H1 (cell line): Measurements from ENCODE around the gene TCEANC2. TPM values are rescaled to one million over a fixed set of nuclear protein-coding genes. Genes with fewer than 3 reads are reported as not detected.

Source experiments
- KDM5A ChIP-seq: fragments of 200-600 bp; IDR thresholded peaks from 2 replicates; pipeline ENCODE4 v1.7.1; 2012; ENCODE audit warnings: mild to moderate bottlenecking, low read length, inconsistent platforms, mixed read lengths
- NRF1 ChIP-seq: IDR thresholded peaks from 2 replicates; pipeline ENCODE4 v1.6.1; 2011; ENCODE audit warnings: mild to moderate bottlenecking, low read depth, low read length, improper control_type of control experiment
- TAF1 ChIP-seq: IDR thresholded peaks from 2 replicates; pipeline ENCODE4 v1.6.1; 2011; ENCODE audit warnings: mild to moderate bottlenecking, low read depth, low read length
- YY1 ChIP-seq: IDR thresholded peaks from 2 replicates; pipeline ENCODE4 v1.6.1; 2011; ENCODE audit warnings: low read depth, mild to moderate bottlenecking, low read length
- polyA plus RNA-seq, 7 experiments: library from polyadenylated mRNA; depleted of rRNA in 3 of 7; stranded (reverse) in 5 of 7; unstranded in 2 of 7; fragments of >200 nt in 5 of 7; fragments of 200-250 nt in 2 of 7; gene quantifications; 1 replicate in 5 of 7; 2 replicates in 1 of 7; 4 replicates in 1 of 7; pipeline versions ENCODE4 v1.2.1 to v1.2.3, GENCODE V29; 2011 to 2013; ENCODE audit warnings: missing spikeins in 2 of 7, mixed read lengths in 2 of 7
- total RNA-seq: library from RNA; stranded (reverse); fragmentation: NEBNext Ultra II Directional; extraction: Animal tissue kit (Norgen Biotek cat#: 25700); gene quantifications from 2 replicates; pipeline ENCODE4 v1.2.1, GENCODE V29; 2021
- TF ChIP-seq, protein P1 (sequence below): fragments of 300-600 bp; sonication (generic); IDR thresholded peaks from 2 replicates; pipeline ENCODE4 v1.7.1; 2012; ENCODE audit warnings: low read length, moderate library complexity, mild to moderate bottlenecking, inconsistent platforms; ENCODE audit not compliant: insufficient replicate concordance
- TF ChIP-seq, protein P2 (sequence below), 3 experiments: IDR thresholded peaks; 1 replicate in 2 of 3; 2 replicates in 1 of 3; pipeline versions ENCODE4 v1.5.1 to v1.6.1; 2011; ENCODE audit warnings: low read length in 3 of 3, mild to moderate bottlenecking in 3 of 3, inconsistent platforms in 2 of 3, low read depth in 1 of 3, moderate library complexity in 1 of 3; ENCODE audit not compliant: insufficient read depth in 1 of 3; ENCODE audit errors: control extremely low read depth in 1 of 3
- TF ChIP-seq, protein P3 (sequence below): IDR thresholded peaks from 2 replicates; pipeline ENCODE4 v1.6.1; 2012; ENCODE audit warnings: inconsistent platforms

TCEANC2 gene
- total and polyA plus RNA-seq, 2 of the 8 experiments (the other 6 are each of a cell fraction or from before 2014, with no cell fraction given) = 4.2 to 8.2 TPM

DNA sequence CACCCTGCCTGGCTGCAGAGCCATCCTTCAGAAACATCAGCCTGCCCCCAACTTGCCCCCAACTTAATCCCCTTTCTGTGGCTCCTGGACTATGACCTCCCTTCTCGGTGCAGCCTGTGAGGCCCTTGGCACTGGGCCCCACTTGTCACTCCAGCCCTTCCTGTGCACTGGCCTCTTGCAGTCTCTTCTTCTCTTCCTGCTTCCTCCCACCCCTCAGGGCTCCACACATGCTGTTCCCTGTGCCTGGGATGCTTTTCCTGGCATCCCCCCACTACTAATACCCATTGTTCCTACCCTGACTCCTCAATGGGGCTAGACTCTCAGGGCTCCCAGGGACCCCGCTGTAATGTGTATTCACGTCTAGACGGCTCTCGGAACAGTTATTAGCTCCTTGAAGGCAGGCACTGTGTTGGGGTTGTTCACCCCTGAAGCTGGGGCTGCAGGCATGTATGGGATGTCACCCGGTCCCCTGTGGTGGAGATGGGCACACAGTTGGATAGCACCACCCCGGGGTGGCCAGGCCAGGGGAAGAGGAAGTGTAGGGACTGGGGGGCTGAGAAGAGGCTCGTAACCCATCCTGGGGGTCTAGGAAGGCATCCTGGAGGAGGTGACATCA, 39.9 kb upstream of the TCEANC2 start (continued):
- TF ChIP-seq, protein P1, sequence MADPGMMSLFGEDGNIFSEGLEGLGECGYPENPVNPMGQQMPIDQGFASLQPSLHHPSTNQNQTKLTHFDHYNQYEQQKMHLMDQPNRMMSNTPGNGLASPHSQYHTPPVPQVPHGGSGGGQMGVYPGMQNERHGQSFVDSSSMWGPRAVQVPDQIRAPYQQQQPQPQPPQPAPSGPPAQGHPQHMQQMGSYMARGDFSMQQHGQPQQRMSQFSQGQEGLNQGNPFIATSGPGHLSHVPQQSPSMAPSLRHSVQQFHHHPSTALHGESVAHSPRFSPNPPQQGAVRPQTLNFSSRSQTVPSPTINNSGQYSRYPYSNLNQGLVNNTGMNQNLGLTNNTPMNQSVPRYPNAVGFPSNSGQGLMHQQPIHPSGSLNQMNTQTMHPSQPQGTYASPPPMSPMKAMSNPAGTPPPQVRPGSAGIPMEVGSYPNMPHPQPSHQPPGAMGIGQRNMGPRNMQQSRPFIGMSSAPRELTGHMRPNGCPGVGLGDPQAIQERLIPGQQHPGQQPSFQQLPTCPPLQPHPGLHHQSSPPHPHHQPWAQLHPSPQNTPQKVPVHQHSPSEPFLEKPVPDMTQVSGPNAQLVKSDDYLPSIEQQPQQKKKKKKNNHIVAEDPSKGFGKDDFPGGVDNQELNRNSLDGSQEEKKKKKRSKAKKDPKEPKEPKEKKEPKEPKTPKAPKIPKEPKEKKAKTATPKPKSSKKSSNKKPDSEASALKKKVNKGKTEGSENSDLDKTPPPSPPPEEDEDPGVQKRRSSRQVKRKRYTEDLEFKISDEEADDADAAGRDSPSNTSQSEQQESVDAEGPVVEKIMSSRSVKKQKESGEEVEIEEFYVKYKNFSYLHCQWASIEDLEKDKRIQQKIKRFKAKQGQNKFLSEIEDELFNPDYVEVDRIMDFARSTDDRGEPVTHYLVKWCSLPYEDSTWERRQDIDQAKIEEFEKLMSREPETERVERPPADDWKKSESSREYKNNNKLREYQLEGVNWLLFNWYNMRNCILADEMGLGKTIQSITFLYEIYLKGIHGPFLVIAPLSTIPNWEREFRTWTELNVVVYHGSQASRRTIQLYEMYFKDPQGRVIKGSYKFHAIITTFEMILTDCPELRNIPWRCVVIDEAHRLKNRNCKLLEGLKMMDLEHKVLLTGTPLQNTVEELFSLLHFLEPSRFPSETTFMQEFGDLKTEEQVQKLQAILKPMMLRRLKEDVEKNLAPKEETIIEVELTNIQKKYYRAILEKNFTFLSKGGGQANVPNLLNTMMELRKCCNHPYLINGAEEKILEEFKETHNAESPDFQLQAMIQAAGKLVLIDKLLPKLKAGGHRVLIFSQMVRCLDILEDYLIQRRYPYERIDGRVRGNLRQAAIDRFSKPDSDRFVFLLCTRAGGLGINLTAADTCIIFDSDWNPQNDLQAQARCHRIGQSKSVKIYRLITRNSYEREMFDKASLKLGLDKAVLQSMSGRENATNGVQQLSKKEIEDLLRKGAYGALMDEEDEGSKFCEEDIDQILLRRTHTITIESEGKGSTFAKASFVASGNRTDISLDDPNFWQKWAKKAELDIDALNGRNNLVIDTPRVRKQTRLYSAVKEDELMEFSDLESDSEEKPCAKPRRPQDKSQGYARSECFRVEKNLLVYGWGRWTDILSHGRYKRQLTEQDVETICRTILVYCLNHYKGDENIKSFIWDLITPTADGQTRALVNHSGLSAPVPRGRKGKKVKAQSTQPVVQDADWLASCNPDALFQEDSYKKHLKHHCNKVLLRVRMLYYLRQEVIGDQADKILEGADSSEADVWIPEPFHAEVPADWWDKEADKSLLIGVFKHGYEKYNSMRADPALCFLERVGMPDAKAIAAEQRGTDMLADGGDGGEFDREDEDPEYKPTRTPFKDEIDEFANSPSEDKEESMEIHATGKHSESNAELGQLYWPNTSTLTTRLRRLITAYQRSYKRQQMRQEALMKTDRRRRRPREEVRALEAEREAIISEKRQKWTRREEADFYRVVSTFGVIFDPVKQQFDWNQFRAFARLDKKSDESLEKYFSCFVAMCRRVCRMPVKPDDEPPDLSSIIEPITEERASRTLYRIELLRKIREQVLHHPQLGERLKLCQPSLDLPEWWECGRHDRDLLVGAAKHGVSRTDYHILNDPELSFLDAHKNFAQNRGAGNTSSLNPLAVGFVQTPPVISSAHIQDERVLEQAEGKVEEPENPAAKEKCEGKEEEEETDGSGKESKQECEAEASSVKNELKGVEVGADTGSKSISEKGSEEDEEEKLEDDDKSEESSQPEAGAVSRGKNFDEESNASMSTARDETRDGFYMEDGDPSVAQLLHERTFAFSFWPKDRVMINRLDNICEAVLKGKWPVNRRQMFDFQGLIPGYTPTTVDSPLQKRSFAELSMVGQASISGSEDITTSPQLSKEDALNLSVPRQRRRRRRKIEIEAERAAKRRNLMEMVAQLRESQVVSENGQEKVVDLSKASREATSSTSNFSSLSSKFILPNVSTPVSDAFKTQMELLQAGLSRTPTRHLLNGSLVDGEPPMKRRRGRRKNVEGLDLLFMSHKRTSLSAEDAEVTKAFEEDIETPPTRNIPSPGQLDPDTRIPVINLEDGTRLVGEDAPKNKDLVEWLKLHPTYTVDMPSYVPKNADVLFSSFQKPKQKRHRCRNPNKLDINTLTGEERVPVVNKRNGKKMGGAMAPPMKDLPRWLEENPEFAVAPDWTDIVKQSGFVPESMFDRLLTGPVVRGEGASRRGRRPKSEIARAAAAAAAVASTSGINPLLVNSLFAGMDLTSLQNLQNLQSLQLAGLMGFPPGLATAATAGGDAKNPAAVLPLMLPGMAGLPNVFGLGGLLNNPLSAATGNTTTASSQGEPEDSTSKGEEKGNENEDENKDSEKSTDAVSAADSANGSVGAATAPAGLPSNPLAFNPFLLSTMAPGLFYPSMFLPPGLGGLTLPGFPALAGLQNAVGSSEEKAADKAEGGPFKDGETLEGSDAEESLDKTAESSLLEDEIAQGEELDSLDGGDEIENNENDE = no peak
- TF ChIP-seq YY1 = no peak
- TF ChIP-seq TAF1 = no peak
- TF ChIP-seq, protein P2, sequence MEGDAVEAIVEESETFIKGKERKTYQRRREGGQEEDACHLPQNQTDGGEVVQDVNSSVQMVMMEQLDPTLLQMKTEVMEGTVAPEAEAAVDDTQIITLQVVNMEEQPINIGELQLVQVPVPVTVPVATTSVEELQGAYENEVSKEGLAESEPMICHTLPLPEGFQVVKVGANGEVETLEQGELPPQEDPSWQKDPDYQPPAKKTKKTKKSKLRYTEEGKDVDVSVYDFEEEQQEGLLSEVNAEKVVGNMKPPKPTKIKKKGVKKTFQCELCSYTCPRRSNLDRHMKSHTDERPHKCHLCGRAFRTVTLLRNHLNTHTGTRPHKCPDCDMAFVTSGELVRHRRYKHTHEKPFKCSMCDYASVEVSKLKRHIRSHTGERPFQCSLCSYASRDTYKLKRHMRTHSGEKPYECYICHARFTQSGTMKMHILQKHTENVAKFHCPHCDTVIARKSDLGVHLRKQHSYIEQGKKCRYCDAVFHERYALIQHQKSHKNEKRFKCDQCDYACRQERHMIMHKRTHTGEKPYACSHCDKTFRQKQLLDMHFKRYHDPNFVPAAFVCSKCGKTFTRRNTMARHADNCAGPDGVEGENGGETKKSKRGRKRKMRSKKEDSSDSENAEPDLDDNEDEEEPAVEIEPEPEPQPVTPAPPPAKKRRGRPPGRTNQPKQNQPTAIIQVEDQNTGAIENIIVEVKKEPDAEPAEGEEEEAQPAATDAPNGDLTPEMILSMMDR (IDR thresholded peaks at IDR 0.05; ENCODE audit: control extremely low read depth in 1 of 3, insufficient read depth in 1 of 3, low read depth in 1 of 3, low read length in 3 of 3) = no peak
- TF ChIP-seq NRF1 = no peak
- TF ChIP-seq, protein P3, sequence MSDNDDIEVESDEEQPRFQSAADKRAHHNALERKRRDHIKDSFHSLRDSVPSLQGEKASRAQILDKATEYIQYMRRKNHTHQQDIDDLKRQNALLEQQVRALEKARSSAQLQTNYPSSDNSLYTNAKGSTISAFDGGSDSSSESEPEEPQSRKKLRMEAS = no peak
- no peak for TF ChIP-seq KDM5A
